ENCODE results near the gene ITGAD. TPM values are rescaled to one million over a fixed set of nuclear protein-coding genes. Genes with fewer than 3 reads are reported as not detected.

Gene ITGAD
- polyA plus RNA-seq, 2 of the 4 experiments (the other 2 are of a cell fraction), result not detected

- no peak overlapping the region for H3K4me3 ChIP-seq
Measured at GRCh38 chr16:31364421-31364820, 28.7 kb upstream of the ITGAD start.

GRCh38 chr16:31365131-31365865 lies 27.8 kb upstream of the ITGAD start:
- ChIA-PET POLR2A (no interaction called here), CTCF (interaction anchor here (0.6 to 0.7 kb wide), 2 partner anchors 9 to 24 kb away, joined by 3 read pairs; no protein-coding TSS in a partner anchor)
- H3K4me2 ChIP-seq, result no peak overlapping the region
- TF ChIP-seq SMC3 (IDR thresholded peaks at IDR 0.05), result no peak
- no peak for TF ChIP-seq POLR2A (IDR thresholded peaks at IDR 0.05; ENCODE audit: low read length)
- no peak for TF ChIP-seq CHD4 (IDR thresholded peaks at IDR 0.05; ENCODE audit: borderline replicate concordance)
- no peak for TF ChIP-seq USF2 (IDR thresholded peaks at IDR 0.05)
- no peak for TF ChIP-seq ZC3H11A (IDR thresholded peaks at IDR 0.05)
- WGBS (ENCODE audit: missing lambda C conversion rate), result 75% methylated on average over 7 of the region's 7 CpGs
- H3K4me1 ChIP-seq, result no peaks in the 10 kb centered on the region
- H3K4me3 ChIP-seq, result no peak overlapping the region
- ATAC-seq, result no peak
- FAIRE-seq, result no peak
- DNase-seq (ENCODE audit: low read depth in 1 of 2, low spot score in 1 of 2), result no peak
- H3K27ac ChIP-seq, result no peak overlapping the region
- no peaks in the 10 kb centered on the region for H3K9me3 ChIP-seq

More at GRCh38 chr16:31364421-31364820, 28.7 kb upstream of the ITGAD start:
- no peak overlapping the region for H3K4me2 ChIP-seq
- no peaks in the 10 kb centered on the region for H3K4me1 ChIP-seq
- FAIRE-seq (no peak), DNase-seq (ENCODE audit: low read depth in 1 of 2, low spot score in 1 of 2) (no peak), ATAC-seq (no peak)
- H3K27ac ChIP-seq, result no peak overlapping the region
- no peaks in the 10 kb centered on the region for H3K9me3 ChIP-seq
- POLR2A ChIA-PET, result no interaction called here
- no peak for TF ChIP-seq HMGXB4 (CRISPR knock-in tag; IDR thresholded peaks at IDR 0.05; ENCODE audit: borderline replicate concordance)
- no peak for TF ChIP-seq ZFP36 (IDR thresholded peaks at IDR 0.05; ENCODE audit: borderline replicate concordance, partially characterized antibody)
- no peak for TF ChIP-seq NFE2L2 (conservative IDR thresholded peaks at IDR 0.05; ENCODE audit: low read length)
- no peak for TF ChIP-seq HOXB5 (CRISPR knock-in tag; IDR thresholded peaks at IDR 0.05)
- TF ChIP-seq ELK1 (IDR thresholded peaks at IDR 0.05; ENCODE audit: low read depth, low read length), result no peak
- TF ChIP-seq MAFK (IDR thresholded peaks at IDR 0.05; ENCODE audit: partially characterized antibody), result no peak
- TF ChIP-seq BCL3 (IDR thresholded peaks at IDR 0.05), result no peak
- CTCF ChIA-PET, result interaction anchor here (0.6 kb wide), 1 partner anchor 24 kb away, joined by 3 read pairs; no protein-coding TSS in a partner anchor
- 43% methylated on average over 6 of the region's 6 CpGs for WGBS (ENCODE audit: missing lambda C conversion rate)

GRCh38 chr16:31367853-31368252 lies 25.3 kb upstream of the ITGAD start:
- Histone ChIP-seq H3K27ac (no peak overlapping the region), H3K4me2 (no peak overlapping the region), H3K4me1 (no peaks in the 10 kb centered on the region), H3K9me3 (no peaks in the 10 kb centered on the region), H3K4me3 (no peak overlapping the region)
- DNase-seq (ENCODE audit: low read depth in 1 of 2, low spot score in 1 of 2) (no peak), ATAC-seq (no peak), FAIRE-seq (no peak)
- ChIA-PET CTCF (no interaction called here), POLR2A (interaction anchor here (0.7 kb wide), 1 partner anchor 96 kb away, joined by 4 read pairs; no protein-coding TSS in a partner anchor)
- 75% methylated on average over 3 of the region's 3 CpGs for WGBS (ENCODE audit: missing lambda C conversion rate)
- TF ChIP-seq PHF8 (IDR thresholded peaks at IDR 0.05; ENCODE audit: borderline replicate concordance, low read depth) (no peak), JUN (IDR thresholded peaks at IDR 0.05) (no peak), RAD21 (conservative IDR thresholded peaks at IDR 0.05 in 1 of 2, IDR thresholded peaks at IDR 0.05 in 1 of 2) (no peak), ESRRA (IDR thresholded peaks at IDR 0.05; ENCODE audit: borderline replicate concordance, low read length) (no peak), MYC (IDR thresholded peaks at IDR 0.05; ENCODE audit: borderline replicate concordance, low read length) (no peak), RFX5 (IDR thresholded peaks at IDR 0.05) (no peak), EHMT2 (IDR thresholded peaks at IDR 0.05; ENCODE audit: low read depth) (no peak), EP300 (IDR thresholded peaks at IDR 0.05) (no peak), RCOR1 (IDR thresholded peaks at IDR 0.05; ENCODE audit: low read depth, low read length) (no peak), BHLHE40 (IDR thresholded peaks at IDR 0.05; ENCODE audit: low read depth, low read length) (no peak), MAZ (IDR thresholded peaks at IDR 0.05; ENCODE audit: borderline replicate concordance, low read depth, low read length) (no peak), CBX8 (IDR thresholded peaks at IDR 0.05) (no peak), HDAC2 (IDR thresholded peaks at IDR 0.05) (no peak), TFCP2L1 (CRISPR knock-in tag; IDR thresholded peaks at IDR 0.05) (no peak)
